AG09309 (cell line): ENCODE measurements around the gene MOB3B.
A peak's percentile ranks its signal among the peaks of the same experiment; 100 is the strongest.

ENCODE experiments used
- DNase-seq: peaks from one replicate; pipeline ENCODE4 v3.0.0-alpha.2; 2010; ENCODE audit warnings: low read depth
- H3K4me3 ChIP-seq: 2 replicates; pipeline ENCODE4 v1.5.1; 2011; ENCODE audit warnings: mild to moderate bottlenecking, low read depth, low read length, moderate library complexity; ENCODE audit not compliant: control insufficient read depth
- TF ChIP-seq, protein P1 (sequence below): IDR thresholded peaks from 2 replicates; pipeline ENCODE4 v1.5.1; 2011; ENCODE audit warnings: mild to moderate bottlenecking, low read depth, low read length, inconsistent platforms; ENCODE audit not compliant: insufficient read depth, control insufficient read depth; ENCODE audit errors: missing control alignments

The MOB3B gene

DNA sequence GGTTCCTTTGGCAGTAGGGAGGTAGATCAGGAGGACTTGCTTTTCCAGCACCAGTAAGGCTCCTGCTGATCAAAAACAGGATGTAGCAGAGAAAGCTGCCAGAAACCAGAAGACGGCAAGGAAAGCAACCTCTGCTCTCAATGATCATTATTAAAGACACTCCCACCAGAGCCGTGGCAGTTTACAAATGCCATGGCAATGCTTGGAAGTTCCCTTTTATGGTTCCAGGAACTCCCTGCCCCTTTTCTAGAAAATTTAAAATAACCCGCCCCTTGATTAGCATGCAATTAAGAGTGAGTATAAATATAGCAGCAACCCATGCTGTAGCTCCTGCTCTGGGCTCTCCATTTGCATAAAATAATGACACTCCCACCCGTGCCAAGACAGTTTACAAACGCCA is 248.8 kb downstream of the MOB3B start:
- TF ChIP-seq, protein P1, sequence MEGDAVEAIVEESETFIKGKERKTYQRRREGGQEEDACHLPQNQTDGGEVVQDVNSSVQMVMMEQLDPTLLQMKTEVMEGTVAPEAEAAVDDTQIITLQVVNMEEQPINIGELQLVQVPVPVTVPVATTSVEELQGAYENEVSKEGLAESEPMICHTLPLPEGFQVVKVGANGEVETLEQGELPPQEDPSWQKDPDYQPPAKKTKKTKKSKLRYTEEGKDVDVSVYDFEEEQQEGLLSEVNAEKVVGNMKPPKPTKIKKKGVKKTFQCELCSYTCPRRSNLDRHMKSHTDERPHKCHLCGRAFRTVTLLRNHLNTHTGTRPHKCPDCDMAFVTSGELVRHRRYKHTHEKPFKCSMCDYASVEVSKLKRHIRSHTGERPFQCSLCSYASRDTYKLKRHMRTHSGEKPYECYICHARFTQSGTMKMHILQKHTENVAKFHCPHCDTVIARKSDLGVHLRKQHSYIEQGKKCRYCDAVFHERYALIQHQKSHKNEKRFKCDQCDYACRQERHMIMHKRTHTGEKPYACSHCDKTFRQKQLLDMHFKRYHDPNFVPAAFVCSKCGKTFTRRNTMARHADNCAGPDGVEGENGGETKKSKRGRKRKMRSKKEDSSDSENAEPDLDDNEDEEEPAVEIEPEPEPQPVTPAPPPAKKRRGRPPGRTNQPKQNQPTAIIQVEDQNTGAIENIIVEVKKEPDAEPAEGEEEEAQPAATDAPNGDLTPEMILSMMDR: no peak
- no peak for DNase-seq
- H3K4me3 ChIP-seq: no peak overlapping the region

DNA sequence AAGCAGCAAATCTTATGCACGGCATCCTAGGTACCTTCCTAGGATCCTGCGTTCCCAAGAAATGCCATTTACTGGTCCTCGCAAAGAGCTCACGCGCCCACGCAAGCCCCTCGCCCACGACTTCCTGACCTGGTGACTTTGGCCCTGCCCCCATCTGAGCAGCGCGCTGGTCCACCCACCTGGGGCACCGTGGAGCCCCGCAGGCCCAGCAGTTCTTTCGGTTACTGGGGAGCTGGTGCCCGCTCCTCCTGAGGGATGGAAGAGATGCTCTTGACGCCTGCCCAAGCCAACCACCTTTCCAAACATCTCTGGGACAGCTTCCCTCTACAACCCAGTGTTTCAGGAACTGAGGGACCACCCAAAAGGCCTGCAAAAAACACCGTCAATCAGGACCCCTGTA is 249.4 kb downstream of the MOB3B start:
- DNase-seq: no peak
- no peak overlapping the region for H3K4me3 ChIP-seq
- TF ChIP-seq, protein P1: no peak

DNA sequence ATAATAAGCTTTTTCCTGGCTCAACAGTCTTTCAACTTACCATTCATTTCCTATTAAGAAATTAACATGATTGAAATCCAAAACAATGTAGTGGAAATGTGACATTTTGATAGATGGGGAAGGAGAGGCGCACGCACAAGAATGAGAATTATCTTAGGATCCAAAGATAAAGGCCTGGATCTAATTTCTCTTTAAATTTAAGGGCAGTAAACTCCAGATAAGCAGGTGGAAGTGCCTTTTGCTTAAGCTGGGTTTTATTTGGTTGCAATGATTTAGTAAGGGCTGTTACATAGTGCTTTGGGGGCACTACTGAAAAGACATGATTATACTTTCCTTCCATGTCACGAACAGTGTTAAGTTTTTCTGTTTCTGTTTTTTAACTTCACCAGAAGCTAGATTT is 250.0 kb downstream of the MOB3B start:
- DNase-seq: no peak
- H3K4me3 ChIP-seq: no peak overlapping the region
- TF ChIP-seq, protein P1: no peak

DNA sequence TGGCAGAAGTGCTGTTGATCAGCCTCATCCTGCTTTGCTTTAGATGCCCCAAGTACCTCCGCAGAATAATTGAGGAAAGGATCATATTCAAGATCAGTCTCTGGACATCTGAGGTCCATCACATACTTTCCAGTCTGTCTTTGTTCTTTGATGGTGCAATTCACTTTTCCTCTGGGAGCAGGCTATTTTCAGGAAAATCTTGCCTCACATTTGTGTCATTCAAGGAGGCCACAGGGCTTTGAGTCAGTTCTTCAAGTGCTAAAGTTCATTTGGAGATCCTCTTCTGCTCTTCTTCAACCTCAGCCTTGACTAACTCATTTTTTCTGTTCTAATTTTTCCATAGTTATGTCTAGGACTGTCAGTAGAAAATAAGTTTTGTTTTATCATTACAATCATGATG is 251.2 kb downstream of the MOB3B start:
- no peak overlapping the region for H3K4me3 ChIP-seq
- TF ChIP-seq, protein P1: no peak
- DNase-seq: no peak

DNA sequence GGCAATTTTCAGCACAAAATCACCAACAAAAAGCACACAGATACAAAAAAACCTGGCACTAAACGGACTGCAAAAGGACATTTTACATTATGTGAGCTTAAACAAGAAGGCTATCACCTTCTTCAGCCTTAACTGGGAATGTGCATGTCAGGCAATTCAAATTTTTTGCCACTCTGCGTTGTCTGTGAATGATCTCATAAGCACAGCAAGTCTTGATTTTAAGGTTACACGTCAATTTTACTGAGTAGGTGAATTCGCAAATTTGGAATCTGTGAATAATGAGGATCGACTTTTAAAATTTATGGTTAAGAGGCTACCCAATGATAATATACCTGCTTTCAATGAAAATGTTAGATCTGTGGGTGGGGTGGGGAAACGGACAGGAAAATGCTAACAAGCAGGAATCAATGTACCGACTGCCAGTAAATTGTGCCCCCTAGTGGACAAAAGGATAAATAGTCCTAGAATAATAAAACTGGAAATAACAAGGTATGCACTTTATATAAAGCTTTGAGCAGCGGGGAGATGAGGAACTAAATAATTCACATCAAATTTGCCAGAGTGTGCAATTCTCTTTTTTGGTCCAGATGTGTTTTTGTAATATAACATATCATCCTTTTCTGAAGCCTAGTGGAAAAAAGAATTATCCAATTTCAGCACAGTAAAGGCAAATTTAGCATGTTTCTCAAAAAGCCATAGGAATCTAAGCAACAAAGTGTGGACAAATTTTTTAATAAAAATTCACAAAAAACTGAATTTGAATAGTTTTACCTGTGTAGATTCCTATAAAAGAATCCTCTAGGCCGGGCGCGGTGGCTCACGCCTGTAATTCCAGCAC is 253.2 kb downstream of the MOB3B start:
- DNase-seq: peak; percentile 11
- TF ChIP-seq, protein P1: peak; percentile 63
- no peak overlapping the region for H3K4me3 ChIP-seq
